GM23338 (cell line): Measurements from ENCODE around the gene DYNLL2. TPM values are rescaled to one million over a fixed set of nuclear protein-coding genes. Genes with fewer than 3 reads are reported as not detected.

Source experiments
- ATAC-seq: fragments of 200-7000 bp; cut with Tn5 transposase; 3 replicates; pipeline ENCODE4 v1.9.1; 2020
- DNase-seq: peaks from one replicate; pipeline ENCODE4 v3.0.0-alpha.2; 2015; ENCODE audit warnings: low spot score
- H2AFZ ChIP-seq: fragments of 200-600 bp; sonication (generic); 2 replicates; pipeline ENCODE4 v1.8.0; 2016; ENCODE audit warnings: antibody characterized with exemption, mild to moderate bottlenecking, moderate library complexity
- H3F3A ChIP-seq: fragments of 200-600 bp; sonication (generic); replicated peaks from 2 replicates; pipeline ENCODE4 v1.8.0; 2017; ENCODE audit warnings: antibody characterized with exemption, mixed run types, low read depth
- H3K27ac ChIP-seq: fragments of 200-600 bp; sonication (generic); 2 replicates; pipeline ENCODE4 v1.6.1; 2016; ENCODE audit warnings: low read depth
- H3K27me3 ChIP-seq: fragments of 200-600 bp; sonication (generic); 2 replicates; pipeline ENCODE4 v1.8.0; 2016; ENCODE audit warnings: mild to moderate bottlenecking, mixed run types, moderate library complexity; ENCODE audit not compliant: insufficient read depth
- H3K36me3 ChIP-seq: fragments of 200-600 bp; sonication (generic); 2 replicates; pipeline ENCODE4 v1.8.0; 2016; ENCODE audit warnings: mild to moderate bottlenecking; ENCODE audit not compliant: insufficient read depth
- H3K4me1 ChIP-seq: fragments of 200-600 bp; sonication (generic); 2 replicates; pipeline ENCODE4 v1.8.0; 2016; ENCODE audit warnings: mild to moderate bottlenecking, moderate library complexity; ENCODE audit not compliant: insufficient read depth
- H3K4me2 ChIP-seq: fragments of 200-600 bp; sonication (generic); 2 replicates; pipeline ENCODE4 v1.7.1; 2017; ENCODE audit warnings: mixed run types
- H3K4me3 ChIP-seq: fragments of 200-600 bp; sonication (generic); 2 replicates; pipeline ENCODE4 v1.6.1; 2016; ENCODE audit warnings: mixed run types
- H3K79me2 ChIP-seq: fragments of 200-600 bp; sonication (generic); replicated peaks from 2 replicates; pipeline ENCODE4 v1.8.0; 2017; ENCODE audit warnings: mild to moderate bottlenecking; ENCODE audit not compliant: insufficient read depth
- H3K9me2 ChIP-seq: fragments of 200-600 bp; sonication (generic); 2 replicates; pipeline ENCODE4 v1.8.0; 2017; ENCODE audit not compliant: insufficient read depth
- H4K20me1 ChIP-seq: fragments of 200-600 bp; sonication (generic); replicated peaks from 2 replicates; pipeline ENCODE4 v1.8.0; 2017; ENCODE audit warnings: mild to moderate bottlenecking; ENCODE audit not compliant: insufficient read depth
- H3K27ac Mint-ChIP-seq: 2 replicates; pipeline ENCODE4 v1.8.0; 2020; ENCODE audit warnings: inconsistent platforms, mild to moderate bottlenecking, moderate library complexity, mixed read lengths
- H3K27me3 Mint-ChIP-seq: 3 replicates; pipeline ENCODE4 v1.8.0; 2022; ENCODE audit warnings: low read depth, mild to moderate bottlenecking, moderate library complexity, mixed read lengths, inconsistent platforms; ENCODE audit not compliant: insufficient read depth, poor library complexity
- H3K36me3 Mint-ChIP-seq: 3 replicates; pipeline ENCODE4 v1.8.0; 2021; ENCODE audit warnings: low read depth, mild to moderate bottlenecking, inconsistent platforms, moderate library complexity, mixed read lengths
- H3K4me1 Mint-ChIP-seq: 3 replicates; pipeline ENCODE4 v1.8.0; 2020; ENCODE audit warnings: mild to moderate bottlenecking, inconsistent platforms, mixed read lengths
- H3K4me3 Mint-ChIP-seq: 3 replicates; pipeline ENCODE4 v1.8.0; 2021; ENCODE audit warnings: moderate library complexity, mild to moderate bottlenecking, inconsistent platforms, mixed read lengths
- H3K9me3 Mint-ChIP-seq: 3 replicates; pipeline ENCODE4 v1.8.0; 2020; ENCODE audit warnings: moderate library complexity, mild to moderate bottlenecking, inconsistent platforms, mixed read lengths
- CREB1 ChIP-seq: fragments of 250-450 bp; sonication (Bioruptor Pico); IDR thresholded peaks from 2 replicates; pipeline ENCODE4 v1.5.0; 2020; ENCODE audit warnings: low read depth, mild to moderate bottlenecking, moderate library complexity
- CTCF ChIP-seq, 2 experiments: fragments of 200-600 bp in 1 of 2; sonication (generic) in 1 of 2; conservative IDR thresholded peaks; 2 replicates each; pipeline versions ENCODE4 v1.5.1 to v1.6.1; 2016 to 2017; ENCODE audit warnings: antibody characterized with exemption in 2 of 2, low read depth in 2 of 2, mild to moderate bottlenecking in 2 of 2, moderate library complexity in 1 of 2
- ETS1 ChIP-seq: IDR thresholded peaks from 2 replicates; pipeline ENCODE4 v1.6.1; 2016; ENCODE audit warnings: antibody characterized with exemption
- EZH2 ChIP-seq: fragments of 200-600 bp; sonication (generic); IDR thresholded peaks from one replicate; pipeline ENCODE4 v1.8.0; 2017; ENCODE audit warnings: antibody characterized with exemption, mild to moderate bottlenecking, low read depth; ENCODE audit not compliant: unreplicated experiment
- EZH2phosphoT487 ChIP-seq: fragments of 200-600 bp; sonication (generic); IDR thresholded peaks from one replicate; pipeline ENCODE4 v1.8.1; 2018; ENCODE audit warnings: antibody characterized with exemption; ENCODE audit not compliant: unreplicated experiment
- JUNB ChIP-seq: IDR thresholded peaks from one replicate; pipeline ENCODE4 v1.6.1; 2016; ENCODE audit warnings: antibody characterized with exemption; ENCODE audit not compliant: unreplicated experiment
- NANOG ChIP-seq: IDR thresholded peaks from 2 replicates; pipeline ENCODE4 v1.6.1; 2016; ENCODE audit warnings: antibody characterized with exemption, borderline replicate concordance
- POLR2AphosphoS5 ChIP-seq: IDR thresholded peaks from 2 replicates; pipeline ENCODE4 v1.6.1; 2016; ENCODE audit warnings: antibody characterized with exemption, low read depth
- REST ChIP-seq: IDR thresholded peaks from one replicate; pipeline ENCODE4 v1.6.1; 2018; ENCODE audit warnings: antibody characterized with exemption; ENCODE audit not compliant: unreplicated experiment
- STAT1 ChIP-seq: IDR thresholded peaks from one replicate; pipeline ENCODE4 v1.6.1; 2016; ENCODE audit warnings: antibody characterized with exemption; ENCODE audit not compliant: unreplicated experiment
- ZNF114 ChIP-seq: fragments of 250-450 bp; sonication (Bioruptor Pico); IDR thresholded peaks from 2 replicates; pipeline ENCODE4 v1.5.0; 2020; ENCODE audit warnings: mild to moderate bottlenecking, moderate library complexity
- ZNF331 ChIP-seq: fragments of 250-450 bp; sonication (Bioruptor Pico); IDR thresholded peaks from 2 replicates; pipeline ENCODE4 v1.5.0; 2020; ENCODE audit warnings: low read depth, mild to moderate bottlenecking, moderate library complexity
- ZNF462 ChIP-seq: fragments of 250-450 bp; sonication (Bioruptor Pico); IDR thresholded peaks from 2 replicates; pipeline ENCODE4 v1.5.0; 2020; ENCODE audit warnings: mild to moderate bottlenecking, moderate library complexity
- polyA plus RNA-seq: library from polyadenylated mRNA; unstranded; fragments of >200 nt; fragmentation: Nextera tagmentation; extraction: Ambion mirVana; gene quantifications from 2 replicates; pipeline ENCODE4 v1.2.1, GENCODE V29; 2016
- total RNA-seq: library from RNA; depleted of rRNA; stranded (reverse); fragments of >200 nt; shearing (Covaris generic); gene quantifications from 2 replicates; pipeline ENCODE4 v1.2.3, GENCODE V29; 2014

DYNLL2 gene
- total and polyA plus RNA-seq, 2 experiments from 2014 or later: 5.1 to 30.0 TPM

- H3K36me3 ChIP-seq: peaks cover 17% of the 10 kb centered on the region
- peak overlapping the region; percentile 57 for H3K4me3 ChIP-seq
- H3K27me3 ChIP-seq: no peaks in the 10 kb centered on the region
- Mint-ChIP-seq H3K4me3 (peak overlapping the region; percentile 71), H3K4me1 (peaks cover 47% of the 10 kb centered on the region), H3K27ac (peak overlapping the region; percentile 96), H3K27me3 (peaks cover 9% of the 10 kb centered on the region), H3K9me3 (no peaks in the 10 kb centered on the region; the same call in 2 of the 3 replicates), H3K36me3 (peaks cover 29% of the 10 kb centered on the region)
- peak overlapping the region; percentile 72; the same call in 1 of the 2 replicates for H2AFZ ChIP-seq
- H3K4me1 ChIP-seq: peaks cover 29% of the 10 kb centered on the region
- peaks cover 27% of the 10 kb centered on the region for H4K20me1 ChIP-seq
- peak overlapping the region; percentile 94 for H3K4me2 ChIP-seq
- no peaks in the 10 kb centered on the region for H3K9me2 ChIP-seq
- no peak for TF ChIP-seq POLR2AphosphoS5
- no peak for TF ChIP-seq JUNB
- no peak for TF ChIP-seq ETS1
- no peak for TF ChIP-seq REST
- TF ChIP-seq CREB1: no peak
- TF ChIP-seq ZNF462 (CRISPR knock-in tag): no peak
- no peak for TF ChIP-seq EZH2
- TF ChIP-seq EZH2phosphoT487: no peak
- no peak for TF ChIP-seq ZNF114 (CRISPR knock-in tag)
- no peak for TF ChIP-seq ZNF331 (CRISPR knock-in tag)
- TF ChIP-seq STAT1: no peak
- TF ChIP-seq NANOG: no peak
- TF ChIP-seq CTCF (conservative IDR thresholded peaks at IDR 0.05; ENCODE audit: low read depth in 2 of 2): no peak
- ATAC-seq (no peak), DNase-seq (no peak)
- peak overlapping the region; percentile 99 for H3K27ac ChIP-seq
- peaks cover 40% of the 10 kb centered on the region for H3K79me2 ChIP-seq
- peaks cover 7% of the 10 kb centered on the region; the same call in 1 of the 2 replicates for H3F3A ChIP-seq
Measured at GRCh38 chr17:58082341-58082869, 814 bp upstream of the DYNLL2 start.
